Germinal center (tissue), 1 donor: ENCODE measurements around the gene PRICKLE2.

ENCODE experiments used
- DNase-seq: peaks from one replicate; pipeline ENCODE4 v3.0.0; 2012; ENCODE audit warnings: mixed read lengths, low spot score

PRICKLE2 gene

GRCh38 chr3:64157150-64158035 lies 67.9 kb downstream of the PRICKLE2 start:
- DNase-seq = no peak

- DNase-seq = no peak
Observed at GRCh38 chr3:64155328-64155727, 69.9 kb downstream of the PRICKLE2 start.

- no peak for DNase-seq
Observed at GRCh38 chr3:64152676-64153466, 72.4 kb downstream of the PRICKLE2 start.

- no peak for DNase-seq
Observed at GRCh38 chr3:64152086-64152485, 73.2 kb downstream of the PRICKLE2 start.

- DNase-seq = no peak
Observed at GRCh38 chr3:64151342-64151871, 73.9 kb downstream of the PRICKLE2 start.

GRCh38 chr3:64150623-64151207 lies 74.6 kb downstream of the PRICKLE2 start:
- DNase-seq = no peak

- no peak for DNase-seq
Observed at GRCh38 chr3:64149886-64150285, 75.4 kb downstream of the PRICKLE2 start.

GRCh38 chr3:64148955-64149653 lies 76.2 kb downstream of the PRICKLE2 start:
- DNase-seq = no peak

GRCh38 chr3:64147211-64147610 lies 78.1 kb downstream of the PRICKLE2 start:
- DNase-seq = no peak

- no peak for DNase-seq
Observed at GRCh38 chr3:64145438-64145837, 79.8 kb downstream of the PRICKLE2 start.

GRCh38 chr3:64144241-64144900 lies 80.9 kb downstream of the PRICKLE2 start:
- DNase-seq = no peak

- DNase-seq = no peak
Observed at GRCh38 chr3:64143409-64144130, 81.7 kb downstream of the PRICKLE2 start.

- DNase-seq = no peak
Observed at GRCh38 chr3:64141476-64141875, 83.8 kb downstream of the PRICKLE2 start.

GRCh38 chr3:64140651-64141050 lies 84.6 kb downstream of the PRICKLE2 start:
- DNase-seq = no peak

GRCh38 chr3:64138656-64139375 lies 86.5 kb downstream of the PRICKLE2 start:
- no peak for DNase-seq

- no peak for DNase-seq
Observed at GRCh38 chr3:64138046-64138445, 87.2 kb downstream of the PRICKLE2 start.

- DNase-seq = no peak
Observed at GRCh38 chr3:64134882-64135281, 90.4 kb downstream of the PRICKLE2 start.

- DNase-seq = no peak
Observed at GRCh38 chr3:64133987-64134386, 91.3 kb downstream of the PRICKLE2 start.

- no peak for DNase-seq
Observed at GRCh38 chr3:64133272-64133671, 92.0 kb downstream of the PRICKLE2 start.
